Stimulated activated CD8-positive, alpha-beta memory T cell treated with anti-CD3 and anti-CD28 coated beads, Interleukin-15, amount 100 ng/mL, for 48 hours (primary cell): ENCODE measurements around the gene GAB1.

ENCODE experiments used
- DNase-seq, 2 donors: peaks; one replicate each; pipeline ENCODE4 v3.0.0-alpha.2; 2020; ENCODE audit warnings: low read depth in 2 of 2

GAB1 gene

DNA sequence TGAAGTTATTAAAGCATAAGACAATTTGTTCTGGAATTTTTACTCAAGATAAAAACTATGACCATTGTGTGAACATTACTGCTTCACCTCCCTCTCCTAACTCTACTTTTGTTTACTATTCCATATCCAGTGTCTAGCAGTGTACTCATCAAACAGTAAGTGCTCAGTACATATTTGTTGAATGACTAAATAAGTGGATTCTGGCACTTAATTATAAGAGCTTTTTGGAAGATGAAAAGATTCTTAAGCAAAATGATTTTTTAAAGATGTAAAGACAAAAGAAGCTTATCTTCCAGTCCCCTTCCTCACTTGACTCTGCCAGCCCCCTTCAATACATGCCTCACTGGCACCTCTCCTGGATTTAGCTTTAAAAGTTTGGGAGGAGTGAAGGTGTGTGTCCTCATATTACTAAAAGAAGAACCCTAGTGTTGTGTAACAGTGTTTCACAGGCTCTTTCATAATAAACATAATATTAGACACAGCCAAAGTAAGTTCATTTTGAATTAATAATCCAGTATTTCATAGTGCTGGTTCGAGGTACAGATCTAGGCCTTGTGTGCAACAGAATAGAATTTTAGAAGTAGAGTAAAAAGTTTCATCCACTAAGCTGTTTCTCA lies 53.0 kb downstream of the GAB1 start:
- DNase-seq, result no peak

- DNase-seq, result no peak
Measured at GRCh38 chr4:143390764-143391163, 54.1 kb downstream of the GAB1 start.

- DNase-seq, result no peak
Measured at GRCh38 chr4:143391261-143391660, 54.6 kb downstream of the GAB1 start.

GRCh38 chr4:143391895-143392294 lies 55.2 kb downstream of the GAB1 start:
- DNase-seq, result no peak

DNA sequence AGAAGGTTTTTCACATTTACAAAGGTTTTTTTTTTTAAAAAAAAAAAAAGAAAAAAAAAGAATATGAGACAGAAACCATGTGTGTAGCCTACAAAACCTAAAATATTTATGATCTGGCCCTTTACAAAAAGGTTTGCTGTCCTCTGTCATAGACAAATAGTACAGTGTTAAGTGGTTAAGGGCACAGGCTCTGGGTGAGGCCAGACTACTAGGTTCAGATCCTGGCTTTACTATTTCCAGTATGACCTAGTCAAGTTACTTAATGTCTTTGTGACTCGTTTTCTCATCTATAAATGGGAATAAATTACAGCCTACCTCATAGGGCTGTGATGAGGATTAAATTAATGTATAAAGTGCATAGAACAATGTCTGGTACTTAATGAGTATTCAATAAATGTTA lies 56.5 kb downstream of the GAB1 start:
- no peak for DNase-seq

DNA sequence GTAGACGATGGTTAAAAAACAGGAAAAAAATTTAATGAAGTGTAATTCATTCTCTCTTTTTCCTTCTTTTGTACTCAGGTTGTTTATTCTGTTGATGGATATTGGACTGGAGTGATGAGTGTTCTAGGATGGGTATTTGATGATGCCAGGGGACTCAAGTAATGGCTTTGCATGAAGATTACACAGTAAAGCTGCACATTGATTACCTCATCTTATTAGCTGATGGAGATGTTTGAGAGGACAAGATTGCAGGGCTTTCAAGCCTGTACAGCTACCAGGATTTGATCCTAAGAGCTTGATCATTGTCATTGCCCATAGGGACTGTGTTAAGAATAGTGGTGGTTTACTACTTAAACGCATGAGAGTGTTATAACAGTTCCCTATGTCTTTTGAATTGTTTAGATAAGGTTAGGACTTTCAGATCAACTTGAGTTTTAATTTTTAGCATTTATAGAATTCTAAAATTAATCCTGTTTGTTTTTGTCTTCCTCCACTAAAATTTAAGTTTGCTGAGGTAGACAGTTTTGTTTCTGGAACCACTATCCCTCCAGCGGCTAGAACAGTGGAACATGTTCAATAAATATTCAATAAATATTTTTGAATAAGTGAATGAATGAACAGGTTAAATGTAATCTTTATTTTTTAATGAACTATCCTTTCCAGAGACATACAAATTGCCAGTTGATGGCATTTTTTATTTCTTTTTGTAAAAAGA lies 58.2 kb downstream of the GAB1 start:
- no peak for DNase-seq

DNA sequence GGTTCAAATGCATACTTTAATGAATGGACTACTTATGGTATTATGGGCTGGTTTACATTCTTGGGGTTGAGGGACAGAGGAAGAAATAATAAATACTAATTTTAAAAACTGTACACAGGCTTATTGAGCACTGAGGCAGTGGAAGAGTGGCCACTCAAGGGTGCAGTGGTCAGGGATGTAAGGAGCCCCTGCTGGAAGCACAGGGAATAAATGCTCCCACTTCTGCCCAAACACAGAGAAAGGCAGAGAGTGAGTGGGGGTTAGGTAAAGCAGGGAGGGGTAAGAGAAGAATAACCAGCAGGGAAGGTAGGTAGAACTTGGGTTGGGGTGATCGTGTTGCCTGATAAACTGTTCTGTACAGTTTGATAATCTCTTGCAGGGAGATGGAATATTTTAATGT lies 60.0 kb downstream of the GAB1 start:
- DNase-seq, result no peak

DNA sequence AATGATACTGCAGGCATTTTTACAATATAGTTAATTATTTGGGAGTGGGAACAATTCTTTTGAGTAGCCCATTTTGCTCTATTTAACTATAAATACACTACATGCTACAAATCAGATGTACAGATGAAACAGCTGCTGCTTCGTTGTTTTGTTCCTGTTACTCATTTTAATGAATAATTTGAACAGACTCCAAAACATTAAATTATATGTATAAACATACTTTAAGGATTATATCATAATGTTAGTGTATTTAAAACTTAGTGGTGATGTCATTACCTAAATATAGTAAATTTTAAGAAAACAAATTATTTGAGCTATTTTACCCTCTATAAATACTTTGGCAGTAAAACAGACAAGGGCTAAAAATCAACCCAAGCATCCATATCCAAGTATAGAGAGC lies 60.7 kb downstream of the GAB1 start:
- DNase-seq, result no peak

DNA sequence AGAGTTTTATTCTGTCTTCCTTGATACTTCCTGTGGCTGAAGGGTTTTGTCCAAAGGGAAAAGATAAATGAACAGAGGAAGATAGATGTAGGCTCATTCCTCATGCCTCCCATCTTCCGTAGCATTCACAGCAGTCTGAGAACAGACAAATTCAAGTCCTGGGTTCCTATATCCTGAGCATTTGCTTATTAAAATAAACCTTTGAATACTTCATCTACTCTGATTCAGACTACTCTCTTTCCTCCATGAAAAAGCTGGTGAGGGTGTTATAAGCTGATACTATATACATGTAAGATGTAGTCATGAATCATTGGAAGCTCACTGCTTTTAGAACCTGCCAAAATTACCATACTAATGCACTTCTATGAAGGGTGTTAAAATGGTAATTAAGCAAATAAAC lies 61.2 kb downstream of the GAB1 start:
- DNase-seq, result no peak

DNA sequence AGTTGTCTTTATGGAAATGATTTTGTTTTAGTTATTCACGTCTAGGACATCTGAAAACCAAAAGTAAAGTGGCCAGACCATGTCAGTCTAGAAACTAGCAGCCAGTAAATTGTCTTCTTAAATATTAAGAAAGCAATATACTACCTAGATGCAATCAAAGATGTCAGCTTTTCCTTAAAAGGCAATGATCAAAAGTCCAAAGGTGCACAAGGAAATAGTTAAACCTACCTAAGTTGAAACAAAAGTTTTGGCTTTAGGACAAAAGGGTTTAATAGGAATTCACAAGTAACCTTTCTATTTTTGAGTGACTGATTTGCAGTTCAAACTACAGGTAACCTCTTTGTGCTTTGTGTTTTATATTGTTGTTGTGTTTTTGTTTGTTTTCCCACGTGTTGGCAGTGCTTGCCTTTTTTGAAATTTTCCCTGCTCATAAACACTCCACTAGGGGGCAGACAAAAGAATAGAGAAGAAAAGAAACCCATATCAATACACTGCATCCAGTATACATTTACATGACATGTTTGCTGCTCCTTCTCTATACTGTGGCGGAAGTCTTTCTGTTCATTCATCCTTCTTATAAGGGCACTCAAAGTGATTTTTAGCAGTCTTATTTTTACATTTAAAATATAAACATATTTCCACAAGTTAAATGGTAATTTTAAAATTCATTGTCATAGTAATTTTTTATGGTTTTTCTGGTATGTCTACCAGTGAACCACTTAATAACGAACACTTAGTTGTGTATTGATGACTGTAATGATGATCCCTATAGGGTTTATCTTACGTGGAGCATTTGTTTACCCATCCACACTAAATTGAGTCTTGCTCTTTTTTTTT lies 62.7 kb downstream of the GAB1 start:
- no peak for DNase-seq

GRCh38 chr4:143400082-143400481 lies 63.4 kb downstream of the GAB1 start:
- DNase-seq, result no peak

- no peak for DNase-seq
Measured at GRCh38 chr4:143402776-143403552, 66.3 kb downstream of the GAB1 start.

- DNase-seq, result no peak
Measured at GRCh38 chr4:143403553-143403820, 66.8 kb downstream of the GAB1 start.

GRCh38 chr4:143404555-143404954 lies 67.9 kb downstream of the GAB1 start:
- no peak for DNase-seq

GRCh38 chr4:143405075-143405730 lies 68.5 kb downstream of the GAB1 start:
- no peak for DNase-seq

- no peak for DNase-seq
Measured at GRCh38 chr4:143406523-143406922, 69.8 kb downstream of the GAB1 start.

DNA sequence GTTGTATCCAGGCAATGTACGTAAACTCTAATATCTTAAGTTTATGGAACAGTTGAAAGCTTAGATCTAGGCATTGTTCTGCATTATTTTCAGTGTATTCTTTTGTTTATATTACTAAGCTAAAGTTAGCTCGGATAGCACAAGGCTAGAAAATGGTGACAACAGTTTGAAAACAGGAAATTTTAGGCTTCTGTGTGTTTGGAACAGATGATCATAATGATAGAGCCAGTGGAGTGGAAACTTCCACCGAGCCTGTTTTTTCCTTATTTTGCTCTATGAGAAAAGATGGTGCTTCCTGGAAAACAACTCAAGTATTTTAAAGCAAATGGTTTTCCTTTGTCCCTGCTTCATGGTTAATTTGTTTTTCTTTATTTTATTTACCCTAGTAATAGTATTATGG lies 70.8 kb downstream of the GAB1 start:
- DNase-seq, result no peak

GRCh38 chr4:143407888-143408287 lies 71.2 kb downstream of the GAB1 start:
- DNase-seq, result no peak

- no peak for DNase-seq
Measured at GRCh38 chr4:143410015-143410414, 73.3 kb downstream of the GAB1 start.

DNA sequence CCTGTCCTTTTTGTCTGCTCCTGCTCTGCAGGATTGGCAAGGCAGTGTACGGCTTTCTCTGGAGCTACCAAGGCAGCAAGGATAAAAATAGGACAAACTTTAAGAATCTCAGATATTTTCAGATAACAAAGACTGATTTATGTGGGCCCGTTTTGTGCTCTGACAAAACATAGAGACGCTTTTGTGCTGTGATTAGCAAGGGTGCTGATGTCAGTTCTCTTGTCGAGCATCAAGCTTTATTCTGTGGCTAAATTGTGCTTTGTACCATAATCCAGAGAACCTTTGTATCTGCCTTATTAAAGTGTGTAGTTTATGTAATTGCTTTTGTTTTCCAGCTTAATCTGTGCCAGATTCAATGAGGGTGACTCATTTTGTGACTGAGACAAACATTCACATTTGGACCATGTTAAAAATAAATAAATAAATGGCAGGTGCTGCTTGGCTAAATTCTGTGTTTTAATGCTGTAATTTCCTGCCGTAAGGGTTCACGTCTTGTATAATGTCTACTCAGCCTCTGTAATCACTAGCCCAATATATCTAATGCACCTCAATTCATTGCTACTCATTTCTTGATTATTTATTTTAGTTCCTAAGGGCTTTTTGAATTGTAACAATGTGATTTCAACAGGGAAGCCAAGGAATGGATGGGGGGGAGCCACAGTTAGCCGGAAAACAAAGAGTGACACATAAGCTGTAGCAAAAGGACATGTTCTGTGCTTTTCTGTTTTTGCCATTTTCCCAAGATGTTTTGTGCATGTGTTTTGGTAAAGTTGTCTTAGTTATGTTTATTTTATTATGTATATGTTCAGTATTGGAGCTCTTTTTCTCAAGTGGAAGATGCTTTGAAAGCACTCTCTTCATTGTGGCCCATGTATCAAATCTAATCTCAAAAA lies 75.1 kb downstream of the GAB1 start:
- DNase-seq, result no peak

GRCh38 chr4:143412420-143412758 lies 75.7 kb downstream of the GAB1 start:
- no peak for DNase-seq
